ENCODE measurements around the gene PHACTR1. TPM values are rescaled to one million over a fixed set of nuclear protein-coding genes. Genes with fewer than 3 reads are reported as not detected.
A peak's percentile ranks its signal among the peaks of the same experiment; 100 is the strongest.

PHACTR1 gene
- total RNA-seq, 1 experiment from 2014 or later: 0.21 TPM

DNA sequence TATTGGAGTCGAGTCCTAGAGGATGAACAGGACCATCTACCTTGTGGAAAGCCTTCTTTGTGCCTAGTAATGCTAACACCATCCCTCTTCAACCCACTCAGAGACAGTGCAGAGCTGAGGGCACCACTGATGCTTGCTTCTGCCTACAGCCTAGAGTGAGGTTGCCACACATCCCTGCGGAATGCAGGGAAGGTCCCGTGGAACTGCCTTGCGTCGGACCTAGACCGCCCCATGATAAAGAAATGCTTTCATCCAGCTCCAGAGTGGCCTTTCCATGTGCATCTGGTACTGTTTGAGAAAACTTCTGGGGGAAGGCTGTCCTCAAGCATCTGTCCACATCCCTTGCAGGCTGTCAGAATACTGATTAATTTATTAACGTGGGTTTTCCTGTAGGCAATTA is 168.4 kb downstream of the PHACTR1 start:
- TF ChIP-seq, protein P1, sequence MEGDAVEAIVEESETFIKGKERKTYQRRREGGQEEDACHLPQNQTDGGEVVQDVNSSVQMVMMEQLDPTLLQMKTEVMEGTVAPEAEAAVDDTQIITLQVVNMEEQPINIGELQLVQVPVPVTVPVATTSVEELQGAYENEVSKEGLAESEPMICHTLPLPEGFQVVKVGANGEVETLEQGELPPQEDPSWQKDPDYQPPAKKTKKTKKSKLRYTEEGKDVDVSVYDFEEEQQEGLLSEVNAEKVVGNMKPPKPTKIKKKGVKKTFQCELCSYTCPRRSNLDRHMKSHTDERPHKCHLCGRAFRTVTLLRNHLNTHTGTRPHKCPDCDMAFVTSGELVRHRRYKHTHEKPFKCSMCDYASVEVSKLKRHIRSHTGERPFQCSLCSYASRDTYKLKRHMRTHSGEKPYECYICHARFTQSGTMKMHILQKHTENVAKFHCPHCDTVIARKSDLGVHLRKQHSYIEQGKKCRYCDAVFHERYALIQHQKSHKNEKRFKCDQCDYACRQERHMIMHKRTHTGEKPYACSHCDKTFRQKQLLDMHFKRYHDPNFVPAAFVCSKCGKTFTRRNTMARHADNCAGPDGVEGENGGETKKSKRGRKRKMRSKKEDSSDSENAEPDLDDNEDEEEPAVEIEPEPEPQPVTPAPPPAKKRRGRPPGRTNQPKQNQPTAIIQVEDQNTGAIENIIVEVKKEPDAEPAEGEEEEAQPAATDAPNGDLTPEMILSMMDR (IDR thresholded peaks at IDR 0.05; ENCODE audit: unreplicated experiment): no peak
- Mint-ChIP-seq H3K36me3 (ENCODE audit: insufficient read depth, unreplicated experiment) (no peaks in the 10 kb centered on the region), H3K27ac (ENCODE audit: unreplicated experiment) (no peak overlapping the region), H3K4me3 (ENCODE audit: low read depth, unreplicated experiment) (no peak overlapping the region), H3K4me1 (ENCODE audit: low read depth, unreplicated experiment) (no peaks in the 10 kb centered on the region), H3K9me3 (ENCODE audit: low read depth, unreplicated experiment) (no peaks in the 10 kb centered on the region), H3K27me3 (ENCODE audit: unreplicated experiment) (peaks cover 45% of the 10 kb centered on the region)
- no peak for DNase-seq
- intact Hi-C loops (cut with micrococcal nuclease; ENCODE audit: unreplicated experiment): no loop called here
- CTCF ChIA-PET: no interaction called here
- no TSS peak for BruUV-seq (replicated peaks)

- no TSS peak for BruUV-seq (replicated peaks)
- H3K4me3 Mint-ChIP-seq (ENCODE audit: low read depth, unreplicated experiment): no peak overlapping the region
- CTCF ChIA-PET: interaction anchor here (0.6 kb wide), 1 partner anchor 842 kb away, joined by 3 read pairs; no protein-coding TSS in a partner anchor
Observed at GRCh38 chr6:12886961-12887775, 170.6 kb downstream of the PHACTR1 start.

GRCh38 chr6:12890171-12890790 is 173.7 kb downstream of the PHACTR1 start:
- DNase-seq: peak; percentile 6
- peaks cover 68% of the 10 kb centered on the region for H3K27me3 Mint-ChIP-seq (ENCODE audit: unreplicated experiment)
- no peaks in the 10 kb centered on the region for H3K4me1 Mint-ChIP-seq (ENCODE audit: low read depth, unreplicated experiment)
- H3K27ac Mint-ChIP-seq (ENCODE audit: unreplicated experiment): no peak overlapping the region
- no peaks in the 10 kb centered on the region for H3K36me3 Mint-ChIP-seq (ENCODE audit: insufficient read depth, unreplicated experiment)
- H3K4me3 Mint-ChIP-seq (ENCODE audit: low read depth, unreplicated experiment): no peak overlapping the region
- H3K9me3 Mint-ChIP-seq (ENCODE audit: low read depth, unreplicated experiment): no peaks in the 10 kb centered on the region
- BruUV-seq (replicated peaks): no TSS peak
- TF ChIP-seq, protein P1 (IDR thresholded peaks at IDR 0.05; ENCODE audit: unreplicated experiment): peak; percentile 35
- intact Hi-C loops (cut with micrococcal nuclease; ENCODE audit: unreplicated experiment): no loop called here
- CTCF ChIA-PET: no interaction called here

More at GRCh38 chr6:12886961-12887775, 170.6 kb downstream of the PHACTR1 start:
- no peaks in the 10 kb centered on the region for H3K36me3 Mint-ChIP-seq (ENCODE audit: insufficient read depth, unreplicated experiment)
- no peak overlapping the region for H3K27ac Mint-ChIP-seq (ENCODE audit: unreplicated experiment)
- intact Hi-C loops (cut with micrococcal nuclease; ENCODE audit: unreplicated experiment): no loop called here
- TF ChIP-seq, protein P1 (IDR thresholded peaks at IDR 0.05; ENCODE audit: unreplicated experiment): no peak
- no peaks in the 10 kb centered on the region for H3K4me1 Mint-ChIP-seq (ENCODE audit: low read depth, unreplicated experiment)
- peaks cover 67% of the 10 kb centered on the region for H3K27me3 Mint-ChIP-seq (ENCODE audit: unreplicated experiment)
- no peak for DNase-seq
- no peaks in the 10 kb centered on the region for H3K9me3 Mint-ChIP-seq (ENCODE audit: low read depth, unreplicated experiment)

- DNase-seq: no peak
- CTCF ChIA-PET: no interaction called here
- BruUV-seq (replicated peaks): no TSS peak
- intact Hi-C loops (cut with micrococcal nuclease; ENCODE audit: unreplicated experiment): no loop called here
- Mint-ChIP-seq H3K4me1 (ENCODE audit: low read depth, unreplicated experiment) (no peaks in the 10 kb centered on the region), H3K4me3 (ENCODE audit: low read depth, unreplicated experiment) (no peak overlapping the region), H3K36me3 (ENCODE audit: insufficient read depth, unreplicated experiment) (no peaks in the 10 kb centered on the region), H3K27me3 (ENCODE audit: unreplicated experiment) (peaks cover 75% of the 10 kb centered on the region), H3K27ac (ENCODE audit: unreplicated experiment) (no peak overlapping the region), H3K9me3 (ENCODE audit: low read depth, unreplicated experiment) (no peaks in the 10 kb centered on the region)
- TF ChIP-seq, protein P1 (IDR thresholded peaks at IDR 0.05; ENCODE audit: unreplicated experiment): no peak
Observed at GRCh38 chr6:12891595-12891994, 175.0 kb downstream of the PHACTR1 start.

Measured in Calu3 (cell line).